ENCODE results near the gene SMIM7.

GRCh38 chr19:16678498-16678897 is 18.6 kb upstream of the SMIM7 start:
- TF ChIP-seq CTCF (IDR thresholded peaks at IDR 0.05 in 4 of 5, conservative IDR thresholded peaks at IDR 0.05 in 1 of 5) (no peak), POLR2A (IDR thresholded peaks at IDR 0.05) (no peak)
